ENCODE data around the gene ASMTL.
"Not testable (repeated sequence)": the region's sequence is repeated elsewhere in the genome, so short reads cannot be mapped to it uniquely, and the experiment has no call there.

Gene ASMTL

GRCh38 chrX:1433646-1434357 lies 18.9 kb downstream of the ASMTL start:
- no peak for DNase-seq (ENCODE audit: low read depth)

GRCh38 chrX:1430451-1430850 lies 22.3 kb downstream of the ASMTL start:
- no peak for DNase-seq (ENCODE audit: low read depth)

- no peak for DNase-seq (ENCODE audit: low read depth)
These were observed 25.0 kb downstream of the ASMTL start for GRCh38 chrX:1427756-1428155.

- DNase-seq (ENCODE audit: low read depth): not testable (repeated sequence)
These were observed 26.4 kb downstream of the ASMTL start for GRCh38 chrX:1426321-1426720.

- no peak for DNase-seq (ENCODE audit: low read depth)
These were observed 27.3 kb downstream of the ASMTL start for GRCh38 chrX:1425381-1425780.

GRCh38 chrX:1424147-1424851 lies 28.4 kb downstream of the ASMTL start:
- no peak for DNase-seq (ENCODE audit: low read depth)

- DNase-seq (ENCODE audit: low read depth): no peak
These were observed 29.5 kb downstream of the ASMTL start for GRCh38 chrX:1423215-1423614.

- DNase-seq (ENCODE audit: low read depth): no peak
These were observed 30.6 kb downstream of the ASMTL start for GRCh38 chrX:1422135-1422465.

- DNase-seq (ENCODE audit: low read depth): no peak
These were observed 31.1 kb downstream of the ASMTL start for GRCh38 chrX:1421433-1422134.

- no peak for DNase-seq (ENCODE audit: low read depth)
These were observed 32.3 kb downstream of the ASMTL start for GRCh38 chrX:1420371-1420770.

GRCh38 chrX:1419545-1420355 lies 33.0 kb downstream of the ASMTL start:
- no peak for DNase-seq (ENCODE audit: low read depth)

GRCh38 chrX:1418901-1419544 lies 33.7 kb downstream of the ASMTL start:
- no peak for DNase-seq (ENCODE audit: low read depth)

- no peak for DNase-seq (ENCODE audit: low read depth)
These were observed 34.6 kb downstream of the ASMTL start for GRCh38 chrX:1417921-1418771.

- no peak for DNase-seq (ENCODE audit: low read depth)
These were observed 35.5 kb downstream of the ASMTL start for GRCh38 chrX:1416965-1417760.

- DNase-seq (ENCODE audit: low read depth): no peak
These were observed 36.4 kb downstream of the ASMTL start for GRCh38 chrX:1416327-1416784.

- no peak for DNase-seq (ENCODE audit: low read depth)
These were observed 40.1 kb downstream of the ASMTL start for GRCh38 chrX:1412551-1413161.

GRCh38 chrX:1411326-1411725 lies 41.4 kb downstream of the ASMTL start:
- DNase-seq (ENCODE audit: low read depth): no peak

GRCh38 chrX:1407035-1407434 lies 45.7 kb downstream of the ASMTL start:
- no peak for DNase-seq (ENCODE audit: low read depth)

GRCh38 chrX:1405769-1406168 lies 46.9 kb downstream of the ASMTL start:
- not testable (repeated sequence) for DNase-seq (ENCODE audit: low read depth)
